Activated CD4-positive, alpha-beta T cell treated with anti-CD3 and anti-CD28 coated beads, Interleukin-2, amount 10 ng/mL, durations not matched to agents 24 days and 14 days (primary cell): ENCODE measurements around the gene SLC7A9. TPM values are rescaled to one million over a fixed set of nuclear protein-coding genes. Genes with fewer than 3 reads are reported as not detected.
"Not testable (repeated sequence)": the region's sequence is repeated elsewhere in the genome, so short reads cannot be mapped to it uniquely, and the experiment has no call there.

ENCODE experiments used
- DNase-seq: peaks from one replicate; pipeline ENCODE4 v3.0.0; 2022
- H3K27ac Mint-ChIP-seq: one replicate; pipeline ENCODE4 v1.8.0; 2022; ENCODE audit warnings: mild to moderate bottlenecking, mixed read lengths
- H3K27me3 Mint-ChIP-seq: one replicate; pipeline ENCODE4 v1.8.0; 2022; ENCODE audit warnings: mixed read lengths
- H3K36me3 Mint-ChIP-seq: one replicate; pipeline ENCODE4 v1.8.0; 2022; ENCODE audit warnings: low read depth, mild to moderate bottlenecking, mixed read lengths
- H3K4me1 Mint-ChIP-seq: one replicate; pipeline ENCODE4 v1.8.0; 2021; ENCODE audit warnings: mixed read lengths
- H3K4me3 Mint-ChIP-seq: one replicate; pipeline ENCODE4 v1.8.0; 2022; ENCODE audit warnings: mild to moderate bottlenecking, moderate library complexity, mixed read lengths
- H3K9me3 Mint-ChIP-seq: one replicate; pipeline ENCODE4 v1.8.0; 2021; ENCODE audit warnings: mixed read lengths
- intact Hi-C: fragments of 100-400 bp; cut with micrococcal nuclease; formaldehyde crosslinking; loops from one replicate; pipeline ENCODE4 v1.15.1; 2023
- total RNA-seq: library from RNA; stranded (reverse); gene quantifications from 2 replicates; pipeline ENCODE4 v1.2.3, GENCODE V29; 2022

SLC7A9 gene
- total RNA-seq, 1 donor from 2014 or later: not detected

GRCh38 chr19:32864318-32865007 is 5.1 kb downstream of the SLC7A9 start:
- Mint-ChIP-seq H3K27me3 (no peaks in the 10 kb centered on the region), H3K27ac (no peak overlapping the region), H3K9me3 (no peaks in the 10 kb centered on the region), H3K4me3 (no peak overlapping the region), H3K36me3 (no peaks in the 10 kb centered on the region), H3K4me1 (no peaks in the 10 kb centered on the region)
- intact Hi-C loops: no loop called here
- no peak for DNase-seq

GRCh38 chr19:32863841-32864240 is 5.7 kb downstream of the SLC7A9 start:
- intact Hi-C loops: no loop called here
- Mint-ChIP-seq H3K27me3 (no peaks in the 10 kb centered on the region), H3K4me1 (no peaks in the 10 kb centered on the region), H3K4me3 (no peak overlapping the region), H3K27ac (no peak overlapping the region), H3K9me3 (no peaks in the 10 kb centered on the region), H3K36me3 (no peaks in the 10 kb centered on the region)
- no peak for DNase-seq

GRCh38 chr19:32863301-32863700 is 6.3 kb downstream of the SLC7A9 start:
- no peaks in the 10 kb centered on the region for H3K4me1 Mint-ChIP-seq
- H3K9me3 Mint-ChIP-seq: no peaks in the 10 kb centered on the region
- intact Hi-C loops: no loop called here
- no peak overlapping the region for H3K27ac Mint-ChIP-seq
- no peak for DNase-seq
- H3K36me3 Mint-ChIP-seq: no peaks in the 10 kb centered on the region
- H3K4me3 Mint-ChIP-seq: no peak overlapping the region
- H3K27me3 Mint-ChIP-seq: no peaks in the 10 kb centered on the region

DNA sequence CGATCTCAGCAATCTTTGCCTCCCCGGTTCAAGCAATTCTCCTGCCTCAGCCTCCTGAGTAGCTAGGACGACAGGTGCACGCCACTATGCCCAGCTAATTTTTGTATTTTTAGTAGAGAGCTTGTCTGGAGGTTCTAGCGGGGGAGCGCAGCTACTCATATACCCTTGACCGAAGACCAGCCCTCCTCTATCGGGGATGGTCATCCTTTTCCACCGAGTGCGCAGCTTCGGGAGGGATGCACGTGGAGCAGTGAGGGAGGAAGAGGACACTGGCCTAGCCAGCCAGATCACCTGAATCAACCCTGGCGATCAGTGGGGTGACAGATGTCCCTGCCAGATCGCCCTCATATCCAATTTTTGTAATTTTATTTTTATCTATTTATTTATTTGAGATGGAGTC is 6.8 kb downstream of the SLC7A9 start:
- intact Hi-C loops: no loop called here
- Mint-ChIP-seq H3K4me1 (no peaks in the 10 kb centered on the region), H3K36me3 (no peaks in the 10 kb centered on the region), H3K27ac (no peak overlapping the region), H3K27me3 (no peaks in the 10 kb centered on the region), H3K9me3 (no peaks in the 10 kb centered on the region), H3K4me3 (no peak overlapping the region)
- no peak for DNase-seq

DNA sequence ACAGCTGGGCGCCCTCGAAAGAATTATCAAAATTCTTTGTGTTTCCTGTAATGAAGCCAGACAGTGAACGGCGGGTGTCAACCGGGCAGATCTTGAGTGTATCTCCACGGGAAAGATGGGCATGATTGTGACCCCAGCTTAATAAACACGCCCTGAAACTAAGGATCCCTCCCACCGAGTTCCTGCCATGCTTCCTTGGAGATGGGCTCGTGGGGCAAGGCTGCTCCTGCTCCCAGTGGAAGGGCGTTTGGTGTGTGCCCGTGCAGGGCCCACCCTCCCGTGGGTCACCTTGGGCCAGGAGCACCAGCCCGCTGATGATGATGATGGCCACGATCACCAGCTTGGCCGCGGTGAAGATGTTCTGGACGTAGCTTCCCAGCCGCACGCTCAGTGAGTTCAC is 7.4 kb downstream of the SLC7A9 start:
- intact Hi-C loops: no loop called here
- DNase-seq: no peak
- no peaks in the 10 kb centered on the region for H3K36me3 Mint-ChIP-seq

DNA sequence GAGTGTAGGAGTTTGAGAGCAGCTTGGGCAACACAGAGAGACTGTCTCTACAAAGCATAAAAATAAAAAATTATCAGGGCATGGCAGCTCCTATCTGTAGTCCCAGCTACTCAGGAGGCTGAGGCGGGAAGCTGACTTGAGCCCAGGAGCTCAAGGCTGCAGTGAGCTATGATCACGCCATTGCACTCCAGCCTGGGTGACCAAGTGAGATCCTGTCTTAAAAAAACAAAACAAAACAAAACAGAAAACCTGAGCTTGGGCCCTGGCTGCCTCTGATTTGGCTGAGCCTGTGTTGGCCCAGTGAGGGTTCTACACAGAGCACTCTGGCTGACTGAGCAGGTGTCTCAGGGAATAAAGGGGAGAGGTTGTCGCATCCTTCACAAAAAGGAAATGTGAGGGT is 8.0 kb downstream of the SLC7A9 start:
- H3K9me3 Mint-ChIP-seq: no peaks in the 10 kb centered on the region
- H3K27me3 Mint-ChIP-seq: no peaks in the 10 kb centered on the region
- no peak overlapping the region for H3K4me3 Mint-ChIP-seq
- H3K27ac Mint-ChIP-seq: no peak overlapping the region
- no peaks in the 10 kb centered on the region for H3K4me1 Mint-ChIP-seq
- DNase-seq: no peak
- no peaks in the 10 kb centered on the region for H3K36me3 Mint-ChIP-seq
- intact Hi-C loops: no loop called here

More for the DNA sequence above, 7.4 kb downstream of the SLC7A9 start:
- Mint-ChIP-seq H3K9me3 (no peaks in the 10 kb centered on the region), H3K27me3 (no peaks in the 10 kb centered on the region), H3K27ac (no peak overlapping the region), H3K4me1 (no peaks in the 10 kb centered on the region), H3K4me3 (no peak overlapping the region)

GRCh38 chr19:32859591-32859990 is 10.0 kb downstream of the SLC7A9 start:
- intact Hi-C loops: no loop called here
- H3K27me3 Mint-ChIP-seq: no peaks in the 10 kb centered on the region
- no peaks in the 10 kb centered on the region for H3K36me3 Mint-ChIP-seq
- no peak overlapping the region for H3K27ac Mint-ChIP-seq
- no peaks in the 10 kb centered on the region for H3K9me3 Mint-ChIP-seq
- H3K4me3 Mint-ChIP-seq: no peak overlapping the region
- H3K4me1 Mint-ChIP-seq: no peaks in the 10 kb centered on the region
- DNase-seq: no peak

DNA sequence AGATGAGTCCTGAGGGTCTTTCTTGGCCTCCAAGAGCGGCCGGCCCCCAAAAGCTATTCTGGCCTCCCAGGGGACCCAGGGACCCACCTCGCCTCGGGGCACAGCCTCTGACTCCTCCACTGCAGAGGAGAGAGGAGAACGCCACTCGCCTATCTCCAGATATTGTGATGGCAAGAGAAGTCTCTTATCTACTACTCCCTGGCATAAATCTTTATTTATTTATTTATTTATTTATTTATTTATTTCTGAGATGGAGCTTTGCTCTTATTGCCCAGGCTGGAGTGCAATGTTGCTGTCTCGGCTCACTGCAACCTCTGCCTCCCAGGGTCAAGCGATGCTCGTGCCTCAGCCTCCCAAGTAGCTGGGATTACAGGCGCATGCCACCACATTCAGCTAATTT is 11.0 kb downstream of the SLC7A9 start:
- Mint-ChIP-seq H3K4me3 (no peak overlapping the region), H3K27ac (no peak overlapping the region), H3K4me1 (no peaks in the 10 kb centered on the region), H3K36me3 (no peaks in the 10 kb centered on the region), H3K9me3 (no peaks in the 10 kb centered on the region), H3K27me3 (no peaks in the 10 kb centered on the region)
- intact Hi-C loops: no loop called here
- DNase-seq: no peak

DNA sequence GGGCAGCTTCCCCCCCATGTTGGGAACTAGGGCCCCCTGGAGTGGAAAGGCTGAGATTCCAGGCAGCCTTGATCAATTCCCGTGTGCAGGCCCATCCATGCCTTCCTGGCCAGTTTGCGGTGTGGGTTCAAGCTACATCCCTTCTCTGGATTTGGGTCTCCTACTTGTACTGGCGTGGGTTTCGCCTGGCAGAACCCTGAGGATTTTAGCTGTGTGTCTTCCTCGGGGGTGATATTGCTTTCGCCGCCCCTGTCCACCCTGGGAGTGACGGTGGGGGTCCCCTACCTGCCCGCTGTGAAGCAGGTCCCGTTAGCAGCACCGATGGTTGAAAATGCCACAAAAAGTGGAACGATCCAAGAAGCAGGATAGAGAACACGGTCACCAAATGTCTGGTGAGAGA is 11.4 kb downstream of the SLC7A9 start:
- no peak for DNase-seq
- no peaks in the 10 kb centered on the region for H3K36me3 Mint-ChIP-seq
- no peaks in the 10 kb centered on the region for H3K4me1 Mint-ChIP-seq
- no peaks in the 10 kb centered on the region for H3K9me3 Mint-ChIP-seq
- no peak overlapping the region for H3K27ac Mint-ChIP-seq
- H3K27me3 Mint-ChIP-seq: no peaks in the 10 kb centered on the region
- intact Hi-C loops: no loop called here
- no peak overlapping the region for H3K4me3 Mint-ChIP-seq

DNA sequence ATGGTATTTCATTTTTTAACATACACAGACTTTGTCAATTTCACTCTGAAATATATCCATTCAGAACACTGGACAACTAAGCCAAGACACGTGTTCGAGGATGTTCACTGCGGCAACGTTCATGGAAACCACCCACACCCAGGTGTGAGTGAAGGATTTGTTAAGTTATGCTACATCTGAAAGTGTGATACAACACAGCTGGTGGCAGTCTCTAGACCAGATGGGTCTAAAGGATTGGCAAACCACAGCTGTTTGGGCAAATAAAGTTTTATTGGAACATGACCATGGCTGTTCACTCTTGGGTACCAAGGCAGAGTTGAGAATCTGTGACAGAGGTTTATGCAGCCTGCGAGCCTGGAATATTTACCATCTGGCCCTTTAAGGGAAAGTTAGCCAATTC is 12.0 kb downstream of the SLC7A9 start:
- intact Hi-C loops: no loop called here
- H3K27me3 Mint-ChIP-seq: no peaks in the 10 kb centered on the region
- H3K27ac Mint-ChIP-seq: no peak overlapping the region
- no peaks in the 10 kb centered on the region for H3K4me1 Mint-ChIP-seq
- no peak for DNase-seq
- H3K36me3 Mint-ChIP-seq: no peaks in the 10 kb centered on the region
- H3K9me3 Mint-ChIP-seq: no peaks in the 10 kb centered on the region
- H3K4me3 Mint-ChIP-seq: no peak overlapping the region

DNA sequence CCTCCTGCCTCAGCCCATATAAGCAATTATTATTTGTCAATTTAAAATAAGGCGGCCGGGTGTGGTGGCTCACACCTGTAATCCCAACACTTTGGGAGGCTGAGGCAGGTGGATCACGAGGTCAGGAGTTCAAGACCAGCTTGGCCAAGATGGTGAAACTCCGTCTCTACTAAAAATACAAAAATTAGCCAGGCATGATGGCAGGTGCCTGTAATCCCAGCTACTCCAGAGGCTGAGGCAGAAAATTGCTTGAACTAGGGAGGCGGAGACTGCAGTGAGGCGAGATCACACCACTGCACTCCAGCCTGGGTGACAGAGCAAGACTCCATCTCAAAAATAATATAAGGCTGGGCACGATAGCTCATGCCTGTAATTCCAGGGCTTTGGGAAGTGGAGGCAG is 12.7 kb downstream of the SLC7A9 start:
- H3K4me3 Mint-ChIP-seq, H3K36me3 Mint-ChIP-seq, H3K27ac Mint-ChIP-seq, H3K9me3 Mint-ChIP-seq, DNase-seq, H3K4me1 Mint-ChIP-seq, H3K27me3 Mint-ChIP-seq, intact Hi-C loops: not testable (repeated sequence)

DNA sequence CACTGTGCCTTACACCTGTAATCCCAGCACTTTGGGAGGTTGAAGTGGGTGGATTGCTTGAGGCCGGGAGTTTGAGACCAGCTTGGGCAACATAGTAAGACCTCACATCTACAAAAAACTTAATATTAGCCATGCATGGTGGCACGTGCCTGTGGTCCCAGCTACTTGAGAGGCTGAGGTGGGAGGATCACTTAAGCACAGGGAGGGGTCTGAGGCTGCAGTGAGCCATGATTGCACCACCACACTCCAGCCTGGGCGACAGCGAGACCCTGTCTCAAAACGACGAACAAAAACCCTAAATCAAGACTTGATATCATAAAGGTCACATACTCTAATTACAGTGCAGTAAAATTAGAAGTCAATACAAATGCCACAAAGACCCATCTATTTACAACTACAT is 17.4 kb downstream of the SLC7A9 start:
- Mint-ChIP-seq H3K4me1 (no peaks in the 10 kb centered on the region), H3K27ac (no peak overlapping the region), H3K36me3 (no peaks in the 10 kb centered on the region), H3K9me3 (no peaks in the 10 kb centered on the region), H3K4me3 (no peak overlapping the region), H3K27me3 (no peaks in the 10 kb centered on the region)
- intact Hi-C loops: no loop called here
- no peak for DNase-seq

DNA sequence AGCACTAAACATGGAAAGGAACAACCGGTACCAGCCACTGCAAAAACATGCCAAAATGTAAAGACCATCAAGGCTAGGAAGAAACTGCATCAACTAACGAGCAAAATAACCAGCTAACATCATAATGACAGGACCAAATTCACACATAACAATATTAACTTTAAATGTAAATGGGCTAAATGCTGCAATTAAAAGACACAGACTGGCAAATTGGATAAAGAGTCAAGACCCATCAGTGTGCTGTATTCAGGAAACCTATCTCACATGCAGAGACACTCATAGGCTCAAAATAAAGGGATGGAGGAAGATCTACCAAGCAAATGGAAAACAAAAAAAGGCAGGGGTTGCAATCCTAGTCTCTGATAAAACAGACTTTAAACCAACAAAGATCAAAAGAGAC is 21.5 kb downstream of the SLC7A9 start:
- H3K4me1 Mint-ChIP-seq, H3K27me3 Mint-ChIP-seq, H3K27ac Mint-ChIP-seq, H3K4me3 Mint-ChIP-seq, H3K36me3 Mint-ChIP-seq, H3K9me3 Mint-ChIP-seq, DNase-seq, intact Hi-C loops: not testable (repeated sequence)

GRCh38 chr19:32843716-32844245 is 25.8 kb downstream of the SLC7A9 start:
- Mint-ChIP-seq H3K4me3 (no peak overlapping the region), H3K4me1 (no peaks in the 10 kb centered on the region), H3K36me3 (no peaks in the 10 kb centered on the region), H3K27me3 (no peaks in the 10 kb centered on the region), H3K27ac (no peak overlapping the region), H3K9me3 (peaks cover 6% of the 10 kb centered on the region)
- intact Hi-C loops: no loop called here
- no peak for DNase-seq

DNA sequence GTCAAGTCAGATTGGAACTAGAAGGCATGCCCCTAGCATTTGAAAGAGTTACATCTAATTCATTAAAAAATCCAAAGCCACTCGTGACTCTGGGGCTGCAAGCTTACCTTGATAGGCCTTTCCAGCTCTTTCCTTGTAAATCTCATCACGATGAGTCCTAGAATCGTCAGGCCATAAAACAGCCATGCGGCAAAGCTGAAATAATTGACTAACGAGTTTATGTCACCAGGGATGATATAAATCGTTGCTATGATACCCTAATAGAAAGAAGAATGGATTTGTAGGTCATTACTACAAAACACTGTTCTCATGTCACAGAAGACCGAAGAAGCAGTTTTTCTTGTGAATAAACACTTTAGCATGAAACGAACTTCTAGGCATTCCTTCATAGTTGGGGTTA is 27.5 kb downstream of the SLC7A9 start:
- H3K4me1 Mint-ChIP-seq: peaks cover 4% of the 10 kb centered on the region
- intact Hi-C loops: no loop called here
- no peak overlapping the region for H3K4me3 Mint-ChIP-seq

More for the DNA sequence above, 27.5 kb downstream of the SLC7A9 start:
- DNase-seq: no peak
- Mint-ChIP-seq H3K27me3 (no peaks in the 10 kb centered on the region), H3K27ac (no peak overlapping the region), H3K9me3 (peaks cover 6% of the 10 kb centered on the region), H3K36me3 (no peaks in the 10 kb centered on the region)
